SK-N-SH treated with all-trans-retinoic acid at 6 μM for 48 hours (cell line): ENCODE results near the gene FCHSD2.

Experiments used
- PATZ1 ChIP-seq: fragments of 250-450 bp; sonication (Bioruptor Pico); IDR thresholded peaks from 2 replicates; pipeline ENCODE4 v1.8.0; 2020; ENCODE audit warnings: mild to moderate bottlenecking, moderate library complexity, borderline replicate concordance
- ZNF8 ChIP-seq: fragments of 450-650 bp; formaldehyde crosslinking; IDR thresholded peaks from 2 replicates; pipeline ENCODE4 v1.5.0; 2020; ENCODE audit warnings: mild to moderate bottlenecking, moderate library complexity

- TF ChIP-seq ZNF8 (CRISPR knock-in tag) (no peak), PATZ1 (CRISPR knock-in tag) (no peak)
Observed at GRCh38 chr11:72885749-72886609, 256.1 kb downstream of the FCHSD2 start.
